AG10803 (cell line): ENCODE data around the gene TAF10.
A peak's percentile ranks its signal among the peaks of the same experiment; 100 is the strongest.

Experiments
- DNase-seq: peaks from one replicate; pipeline ENCODE4 v3.0.0; 2010; ENCODE audit warnings: low read depth
- H3K4me3 ChIP-seq: 2 replicates; pipeline ENCODE4 v1.5.1; 2011; ENCODE audit warnings: mild to moderate bottlenecking, low read length, control low read depth
- CTCF ChIP-seq: conservative IDR thresholded peaks from 2 replicates; pipeline ENCODE4 v1.5.1; 2011; ENCODE audit warnings: mild to moderate bottlenecking, low read length, control low read depth, inconsistent platforms

TAF10 gene

GRCh38 chr11:6635082-6635932 lies 23.3 kb upstream of the TAF10 start:
- DNase-seq = peak; percentile 29
- no peak for TF ChIP-seq CTCF
- no peak overlapping the region for H3K4me3 ChIP-seq

GRCh38 chr11:6634534-6634933 lies 22.5 kb upstream of the TAF10 start:
- no peak for TF ChIP-seq CTCF
- no peak for DNase-seq
- no peak overlapping the region for H3K4me3 ChIP-seq

- no peak for DNase-seq
- no peak overlapping the region for H3K4me3 ChIP-seq
- TF ChIP-seq CTCF = no peak
Observed at GRCh38 chr11:6633422-6634408, 21.7 kb upstream of the TAF10 start.

- no peak for TF ChIP-seq CTCF
- no peak overlapping the region for H3K4me3 ChIP-seq
- no peak for DNase-seq
Observed at GRCh38 chr11:6632116-6633073, 20.4 kb upstream of the TAF10 start.

GRCh38 chr11:6631361-6631890 lies 19.4 kb upstream of the TAF10 start:
- TF ChIP-seq CTCF = no peak
- H3K4me3 ChIP-seq = no peak overlapping the region
- no peak for DNase-seq

- DNase-seq = no peak
- H3K4me3 ChIP-seq = no peak overlapping the region
- no peak for TF ChIP-seq CTCF
Observed at GRCh38 chr11:6630632-6631291, 18.7 kb upstream of the TAF10 start.
